ENCODE measurements around the gene RNASE7. TPM values are rescaled to one million over a fixed set of nuclear protein-coding genes. Genes with fewer than 3 reads are reported as not detected.
"Not testable (repeated sequence)": the region's sequence is repeated elsewhere in the genome, so short reads cannot be mapped to it uniquely, and the experiment has no call there.

Gene RNASE7
- total RNA-seq, 6 experiments from 2014 or later: not detected

DNA sequence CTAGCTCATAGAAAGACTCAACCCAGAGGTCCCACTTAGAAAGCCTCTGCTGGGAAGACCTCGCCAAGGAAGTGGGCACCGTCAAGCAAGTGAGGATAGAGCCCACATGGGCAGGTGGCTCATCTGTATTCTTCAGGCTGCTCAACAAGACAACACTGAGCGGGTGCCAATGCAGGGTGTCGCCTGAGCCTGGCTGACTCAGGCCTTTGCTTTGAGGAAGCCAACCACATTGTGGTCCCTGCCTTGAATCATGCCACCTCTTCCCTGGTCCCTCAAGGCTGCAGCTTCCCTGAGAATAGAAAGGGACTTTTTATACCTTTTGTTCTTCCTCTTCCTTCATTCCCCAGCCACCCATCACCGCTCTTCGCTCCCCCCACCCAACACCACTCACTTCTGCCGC, 5.4 kb upstream of the RNASE7 start:
- Mint-ChIP-seq H3K27ac (no peak overlapping the region), H3K27me3 (ENCODE audit: insufficient read depth) (peaks cover 39% of the 10 kb centered on the region), H3K4me1 (ENCODE audit: low read depth) (peaks cover 29% of the 10 kb centered on the region), H3K9me3 (no peaks in the 10 kb centered on the region), H3K4me3 (no peak overlapping the region), H3K36me3 (ENCODE audit: low read depth) (no peaks in the 10 kb centered on the region)
- TF ChIP-seq, protein P1, sequence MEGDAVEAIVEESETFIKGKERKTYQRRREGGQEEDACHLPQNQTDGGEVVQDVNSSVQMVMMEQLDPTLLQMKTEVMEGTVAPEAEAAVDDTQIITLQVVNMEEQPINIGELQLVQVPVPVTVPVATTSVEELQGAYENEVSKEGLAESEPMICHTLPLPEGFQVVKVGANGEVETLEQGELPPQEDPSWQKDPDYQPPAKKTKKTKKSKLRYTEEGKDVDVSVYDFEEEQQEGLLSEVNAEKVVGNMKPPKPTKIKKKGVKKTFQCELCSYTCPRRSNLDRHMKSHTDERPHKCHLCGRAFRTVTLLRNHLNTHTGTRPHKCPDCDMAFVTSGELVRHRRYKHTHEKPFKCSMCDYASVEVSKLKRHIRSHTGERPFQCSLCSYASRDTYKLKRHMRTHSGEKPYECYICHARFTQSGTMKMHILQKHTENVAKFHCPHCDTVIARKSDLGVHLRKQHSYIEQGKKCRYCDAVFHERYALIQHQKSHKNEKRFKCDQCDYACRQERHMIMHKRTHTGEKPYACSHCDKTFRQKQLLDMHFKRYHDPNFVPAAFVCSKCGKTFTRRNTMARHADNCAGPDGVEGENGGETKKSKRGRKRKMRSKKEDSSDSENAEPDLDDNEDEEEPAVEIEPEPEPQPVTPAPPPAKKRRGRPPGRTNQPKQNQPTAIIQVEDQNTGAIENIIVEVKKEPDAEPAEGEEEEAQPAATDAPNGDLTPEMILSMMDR (IDR thresholded peaks at IDR 0.05): no peak
- DNase-seq: no peak

DNA sequence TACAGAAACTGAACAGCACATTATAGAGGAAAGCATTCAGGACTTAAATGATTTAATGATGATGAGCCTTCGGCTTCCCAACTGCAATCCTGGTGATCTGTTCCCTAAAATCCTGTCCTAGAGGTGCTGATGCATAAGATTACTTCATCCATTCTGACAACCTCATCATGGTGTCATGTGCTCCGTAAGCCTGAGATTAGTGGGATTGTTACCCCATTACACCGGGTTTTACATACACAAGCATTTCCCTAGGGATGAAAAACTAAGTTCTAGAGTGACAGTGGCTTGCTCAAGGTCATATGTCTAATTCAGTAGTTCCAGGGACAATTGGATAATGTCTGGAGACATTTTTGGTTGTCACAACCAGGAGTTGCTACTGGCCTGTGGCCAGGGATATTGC, 5.0 kb upstream of the RNASE7 start:
- Mint-ChIP-seq H3K4me1 (ENCODE audit: low read depth) (peaks cover 33% of the 10 kb centered on the region), H3K27me3 (ENCODE audit: insufficient read depth) (peaks cover 36% of the 10 kb centered on the region), H3K27ac (no peak overlapping the region), H3K36me3 (ENCODE audit: low read depth) (no peaks in the 10 kb centered on the region), H3K4me3 (no peak overlapping the region), H3K9me3 (no peaks in the 10 kb centered on the region)
- TF ChIP-seq, protein P1 (IDR thresholded peaks at IDR 0.05): no peak
- no peak for DNase-seq

DNA sequence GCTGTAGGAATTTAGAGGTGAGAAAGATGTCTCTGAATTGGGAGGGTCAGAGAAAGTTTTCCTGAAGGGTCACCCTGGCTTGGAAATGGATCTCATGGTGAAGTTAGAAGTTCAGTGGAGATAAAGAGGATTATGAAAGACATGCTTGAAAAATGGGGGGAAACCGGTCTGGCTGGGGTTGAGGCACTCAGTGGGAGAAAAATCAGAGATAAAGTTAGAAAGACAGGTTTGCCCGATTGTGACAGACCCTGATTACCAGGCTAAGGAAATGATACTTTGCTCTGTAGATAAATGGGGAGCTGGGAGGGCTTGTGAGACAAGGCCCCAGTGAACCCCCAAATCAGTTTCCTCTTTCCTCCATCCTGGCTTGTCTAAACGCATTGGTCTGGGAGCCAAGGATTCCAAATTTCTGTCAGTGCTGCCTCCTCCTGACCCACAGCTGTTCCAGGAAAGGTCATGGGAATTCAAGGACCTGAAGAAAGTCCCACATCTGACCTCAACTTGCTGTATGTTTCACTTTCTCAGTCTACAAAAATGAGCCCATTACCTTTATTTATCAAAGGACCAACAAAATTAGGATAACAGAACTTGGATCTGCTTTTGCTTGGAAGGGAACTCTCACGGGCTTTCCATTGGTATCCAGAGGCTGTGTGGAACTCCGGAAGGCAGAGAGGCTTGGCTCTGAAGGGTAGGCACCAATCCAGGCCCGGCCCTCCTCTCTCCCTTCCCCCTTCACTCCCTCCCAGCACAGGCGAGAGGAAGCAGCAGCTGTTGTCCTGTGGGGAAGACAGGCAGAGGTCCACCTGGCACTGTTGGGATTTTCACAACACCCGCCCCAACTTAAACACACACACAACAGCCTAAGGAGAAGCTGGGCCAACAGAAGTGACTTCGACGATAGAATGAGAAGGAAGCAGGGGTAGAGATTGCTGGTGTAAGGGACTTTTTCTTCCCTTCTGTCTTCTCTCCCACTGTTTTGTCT, 3.4 kb upstream of the RNASE7 start:
- peaks cover 39% of the 10 kb centered on the region for H3K27me3 Mint-ChIP-seq (ENCODE audit: insufficient read depth)
- H3K4me3 Mint-ChIP-seq: no peak overlapping the region
- H3K4me1 Mint-ChIP-seq (ENCODE audit: low read depth): peaks cover 48% of the 10 kb centered on the region
- H3K27ac Mint-ChIP-seq: no peak overlapping the region
- H3K36me3 Mint-ChIP-seq (ENCODE audit: low read depth): no peaks in the 10 kb centered on the region
- H3K9me3 Mint-ChIP-seq: no peaks in the 10 kb centered on the region
- DNase-seq: no peak
- TF ChIP-seq, protein P1 (IDR thresholded peaks at IDR 0.05): no peak

DNA sequence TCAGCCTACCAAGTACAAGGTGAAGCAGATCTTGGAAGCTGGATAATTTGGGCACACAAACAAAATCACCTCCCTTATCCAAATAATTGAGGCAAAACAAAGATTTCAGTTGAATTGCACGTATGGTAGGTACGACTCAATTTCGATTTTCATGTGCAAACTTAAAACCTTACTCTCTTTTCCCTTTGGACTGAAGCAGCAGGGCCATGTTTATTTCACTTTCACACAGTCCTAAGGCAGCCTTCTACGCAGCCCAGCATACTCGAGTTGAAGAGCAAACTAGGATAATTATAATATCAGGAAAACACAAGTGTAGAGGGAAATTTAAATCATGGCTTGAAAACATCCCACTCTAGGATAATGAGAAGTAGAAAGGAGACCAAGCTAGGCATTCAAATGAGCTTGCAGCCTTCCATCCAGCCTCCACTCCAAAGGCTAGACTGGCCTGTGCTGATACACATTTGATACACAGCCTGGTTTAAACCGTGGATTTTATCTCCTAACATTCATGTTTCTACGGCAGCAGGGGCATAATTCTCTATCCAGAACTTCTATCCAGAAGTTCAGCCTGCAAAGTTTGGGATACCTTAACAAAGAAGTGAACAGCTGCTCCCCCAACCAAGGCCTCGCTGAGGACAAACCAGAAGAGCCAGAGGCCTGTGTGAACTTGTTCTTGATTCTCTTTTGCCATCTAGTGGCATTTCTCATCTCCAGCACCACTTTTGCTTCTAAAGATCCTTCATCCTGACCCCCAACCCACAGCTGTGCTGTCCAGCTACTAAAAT, 2.4 kb upstream of the RNASE7 start:
- H3K4me3 Mint-ChIP-seq: no peak overlapping the region
- TF ChIP-seq, protein P1 (IDR thresholded peaks at IDR 0.05): peak; percentile 69
- H3K27me3 Mint-ChIP-seq (ENCODE audit: insufficient read depth): peaks cover 38% of the 10 kb centered on the region
- peaks cover 54% of the 10 kb centered on the region for H3K4me1 Mint-ChIP-seq (ENCODE audit: low read depth)
- DNase-seq: peak; percentile 63
- no peaks in the 10 kb centered on the region for H3K9me3 Mint-ChIP-seq
- no peaks in the 10 kb centered on the region for H3K36me3 Mint-ChIP-seq (ENCODE audit: low read depth)
- no peak overlapping the region for H3K27ac Mint-ChIP-seq

DNA sequence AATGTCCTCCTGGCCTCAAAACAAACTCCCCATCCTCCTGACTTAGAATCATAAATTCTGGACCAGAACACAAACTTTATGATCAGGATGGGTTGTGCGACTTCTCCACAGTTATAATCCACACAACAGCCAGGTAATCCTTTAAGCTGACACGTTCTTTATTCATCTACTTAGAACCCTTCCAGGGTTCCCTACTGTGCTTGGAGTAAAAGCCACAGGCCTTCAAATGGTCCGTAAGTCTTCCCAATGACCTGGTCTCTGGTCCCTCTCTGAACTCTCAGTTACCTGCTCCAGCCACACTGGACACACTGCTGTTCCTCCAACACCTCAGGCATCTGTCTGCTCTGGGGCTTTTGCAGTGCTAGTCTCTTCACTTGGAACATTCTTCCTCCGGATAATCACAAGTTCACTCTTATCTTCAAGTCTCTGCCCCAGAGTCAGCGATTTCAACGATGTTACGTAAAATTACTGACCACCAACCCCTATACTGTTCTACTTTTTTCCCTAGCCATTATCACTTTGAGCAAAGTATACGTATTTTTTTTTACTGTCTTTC, 1.7 kb upstream of the RNASE7 start:
- Mint-ChIP-seq H3K9me3 (no peaks in the 10 kb centered on the region), H3K27ac (no peak overlapping the region), H3K27me3 (ENCODE audit: insufficient read depth) (peaks cover 35% of the 10 kb centered on the region), H3K36me3 (ENCODE audit: low read depth) (no peaks in the 10 kb centered on the region), H3K4me3 (no peak overlapping the region), H3K4me1 (ENCODE audit: low read depth) (peaks cover 54% of the 10 kb centered on the region)
- TF ChIP-seq, protein P1 (IDR thresholded peaks at IDR 0.05): no peak; the same call in 1 of the 2 replicates
- DNase-seq: no peak

DNA sequence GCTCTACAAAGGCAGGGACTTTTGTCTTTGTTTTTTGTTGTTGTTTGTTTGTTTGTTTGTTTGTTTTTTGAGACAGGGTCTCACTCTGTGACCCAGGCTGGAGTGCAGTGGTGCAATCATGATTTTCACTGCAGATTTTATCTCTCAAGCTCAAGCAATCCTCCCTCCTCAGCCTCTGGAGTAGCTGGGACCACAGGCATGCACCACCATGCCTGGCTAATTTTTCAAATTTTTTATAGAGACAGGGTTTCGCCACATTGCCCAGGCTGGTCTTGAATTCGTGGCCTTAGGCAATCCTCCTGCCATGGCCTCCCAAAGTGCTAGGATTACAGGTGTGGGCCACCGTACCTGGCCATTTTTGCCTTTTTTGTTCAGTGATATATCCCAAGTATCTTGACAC, 1.2 kb upstream of the RNASE7 start:
- peaks cover 54% of the 10 kb centered on the region for H3K4me1 Mint-ChIP-seq (ENCODE audit: low read depth)
- not testable (repeated sequence) for H3K4me3 Mint-ChIP-seq; H3K9me3 Mint-ChIP-seq; H3K36me3 Mint-ChIP-seq (ENCODE audit: low read depth); DNase-seq; H3K27ac Mint-ChIP-seq
- peaks cover 30% of the 10 kb centered on the region for H3K27me3 Mint-ChIP-seq (ENCODE audit: insufficient read depth)
